ENCODE results near the gene NKX2-8.

DNA sequence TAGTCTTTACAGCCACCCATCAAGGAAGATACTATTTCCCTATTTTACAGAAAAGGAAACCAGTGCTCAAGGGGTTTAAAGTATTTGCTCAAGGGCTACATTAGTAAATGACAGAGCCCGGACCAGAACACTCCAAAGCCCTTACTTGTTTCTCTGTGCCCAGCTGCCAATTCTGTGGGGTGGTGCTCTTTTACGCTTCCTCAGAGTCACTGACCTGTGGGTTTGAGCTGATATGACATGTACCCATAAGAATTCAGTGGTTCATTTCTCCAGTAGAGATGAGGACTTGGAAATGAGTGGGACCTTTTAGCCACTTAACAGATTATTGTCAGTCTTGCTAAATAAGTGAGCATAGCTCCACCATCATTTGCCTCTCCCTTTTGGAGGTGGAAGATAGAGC is 37.4 kb upstream of the NKX2-8 start:
- no peak for TF ChIP-seq CTCF (IDR thresholded peaks at IDR 0.05)
- no peak for TF ChIP-seq EP300 (IDR thresholded peaks at IDR 0.05)
